NCI-H128 (cell line): ENCODE results near the gene ARL13A.
"Not testable (repeated sequence)": the region's sequence is repeated elsewhere in the genome, so short reads cannot be mapped to it uniquely, and the experiment has no call there.

ENCODE experiments used
- DNase-seq: peaks from one replicate; lab custom pipeline; 2025; ENCODE audit not compliant: unreplicated experiment; lab: John Stamatoyannopoulos, UW

Gene ARL13A

DNA sequence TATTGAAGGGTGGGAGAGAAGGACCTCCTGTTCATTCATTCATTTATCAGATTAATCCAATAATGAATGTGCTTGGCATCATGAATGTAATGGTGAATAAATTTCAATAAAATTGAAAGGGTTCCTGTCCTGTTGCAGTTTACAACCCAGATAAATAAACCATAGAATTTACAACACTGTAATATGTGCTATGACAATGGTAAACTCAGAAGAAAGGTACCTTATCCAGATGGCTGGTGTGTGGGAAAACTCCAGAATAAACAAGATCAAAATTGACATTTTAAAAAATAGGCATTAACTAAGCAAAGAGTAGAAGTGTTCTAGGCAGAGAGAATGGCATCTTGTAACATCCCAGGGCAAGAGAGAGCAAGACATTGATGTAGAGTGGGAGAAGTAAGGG is 15.3 kb downstream of the ARL13A start:
- no peak for DNase-seq

DNA sequence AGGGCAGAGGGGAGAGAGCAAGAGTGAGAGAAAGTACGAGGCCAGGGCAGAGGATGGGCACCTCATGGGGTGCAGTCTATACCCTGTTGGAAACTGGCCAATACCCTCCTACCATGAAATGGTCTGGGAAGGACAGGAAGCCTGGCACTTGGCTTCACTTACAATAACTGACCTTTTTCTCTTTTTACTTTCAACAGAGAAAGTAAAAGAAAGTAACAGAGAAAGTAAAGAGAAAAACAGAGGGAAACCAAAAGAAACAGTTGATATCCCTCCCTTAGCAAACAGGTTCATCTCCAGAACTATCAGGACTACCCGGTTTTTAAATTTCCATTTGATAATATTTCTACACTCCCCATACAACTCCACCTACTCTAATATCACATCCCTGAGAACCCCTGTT is 20.6 kb downstream of the ARL13A start:
- no peak for DNase-seq

DNA sequence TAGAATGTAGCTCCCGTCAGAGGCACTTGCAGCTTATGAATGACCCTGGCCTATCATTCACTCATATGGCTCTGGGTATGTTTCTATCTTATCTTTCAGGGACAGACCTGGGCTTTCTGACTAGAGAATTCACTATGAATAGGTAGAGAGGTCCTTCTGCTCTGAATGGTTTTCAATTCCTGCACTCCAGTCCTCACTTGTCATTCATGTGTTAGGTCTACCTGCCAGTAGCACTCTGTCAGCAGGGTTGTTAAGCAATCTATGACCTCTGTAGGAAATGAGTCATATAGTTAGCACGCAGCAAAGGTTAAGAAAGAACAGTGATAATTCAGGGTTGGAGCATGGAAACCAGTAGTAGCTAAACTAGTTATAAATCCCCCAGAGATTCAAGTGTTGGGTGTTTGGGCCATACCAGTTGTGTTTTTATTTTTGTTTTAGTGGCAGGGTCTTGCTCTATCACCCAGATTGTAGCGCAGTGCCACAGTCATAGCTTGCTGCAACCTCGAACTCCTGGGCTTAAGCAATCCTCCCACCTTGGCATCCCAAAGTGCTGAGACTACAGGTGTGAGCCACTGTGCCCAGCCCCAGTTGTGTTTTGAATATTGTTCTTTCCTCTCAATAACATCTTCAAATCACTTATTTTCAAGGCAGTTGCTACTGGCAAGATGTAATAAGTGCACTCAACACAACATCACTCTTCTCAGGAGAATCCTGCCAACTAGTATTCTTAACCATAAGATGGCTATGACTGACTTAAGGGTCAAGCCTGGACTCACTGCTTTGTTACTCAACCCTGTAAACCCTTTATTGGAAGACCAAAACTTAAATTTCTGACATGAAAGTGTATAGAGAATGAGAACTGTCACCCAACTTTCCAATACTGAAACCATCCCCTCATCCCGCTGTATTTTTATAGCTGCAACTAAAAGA is 25.1 kb downstream of the ARL13A start:
- no peak for DNase-seq

DNA sequence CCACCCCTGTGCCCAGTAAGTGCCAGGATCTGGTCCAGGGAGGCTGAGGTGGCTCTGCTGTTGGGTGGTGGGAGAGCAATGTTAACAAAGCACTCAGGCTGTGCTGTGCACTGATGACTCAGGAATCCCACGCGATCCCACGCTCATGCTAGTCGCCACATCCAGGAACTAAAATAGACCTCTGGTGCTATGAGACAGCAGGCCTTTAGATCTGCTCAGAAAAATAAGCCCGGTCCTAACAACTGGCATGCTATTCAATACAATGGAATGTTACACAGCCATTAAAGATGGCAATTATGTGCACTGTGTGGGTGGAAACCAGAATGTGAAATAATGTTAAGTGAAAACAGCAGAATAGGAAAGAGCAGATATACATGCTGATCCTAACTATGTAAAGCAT is 26.0 kb downstream of the ARL13A start:
- no peak for DNase-seq

DNA sequence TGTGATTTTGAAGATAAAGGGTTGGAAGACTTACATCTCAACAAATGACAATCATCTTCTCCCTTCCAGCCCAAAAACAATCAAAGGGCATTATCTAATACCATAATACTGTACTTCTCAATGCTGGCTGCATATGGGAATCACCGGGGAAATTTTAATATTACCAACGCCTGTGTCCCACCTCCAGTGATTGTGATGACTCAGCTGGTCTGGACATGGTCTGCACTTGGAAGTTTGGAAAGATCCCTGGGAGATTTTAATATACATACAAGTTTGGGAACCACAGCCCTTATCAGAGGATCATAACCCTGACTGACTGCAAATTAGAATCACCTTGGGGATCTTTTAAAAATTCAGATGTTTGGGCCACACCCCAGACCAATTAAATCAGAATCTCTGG is 29.9 kb downstream of the ARL13A start:
- DNase-seq: no peak

DNA sequence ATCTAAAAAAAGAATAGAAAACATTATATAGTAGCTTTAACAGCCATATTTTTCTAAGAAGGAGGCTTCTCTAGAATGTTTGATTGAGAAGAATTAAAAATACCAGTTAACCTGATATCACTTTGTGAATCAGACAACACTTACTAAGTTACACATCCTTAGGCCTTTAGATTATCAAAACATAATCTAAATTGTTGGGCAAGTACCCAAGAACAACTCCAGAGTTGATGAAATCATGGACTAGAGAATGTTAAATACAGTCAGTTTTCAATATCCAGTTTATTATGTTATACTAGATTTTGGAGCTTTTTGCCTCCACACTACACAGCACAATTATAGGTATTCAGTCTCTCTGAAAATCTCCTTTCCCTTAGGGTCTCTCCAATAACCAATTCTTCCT is 39.6 kb downstream of the ARL13A start:
- no peak for DNase-seq

DNA sequence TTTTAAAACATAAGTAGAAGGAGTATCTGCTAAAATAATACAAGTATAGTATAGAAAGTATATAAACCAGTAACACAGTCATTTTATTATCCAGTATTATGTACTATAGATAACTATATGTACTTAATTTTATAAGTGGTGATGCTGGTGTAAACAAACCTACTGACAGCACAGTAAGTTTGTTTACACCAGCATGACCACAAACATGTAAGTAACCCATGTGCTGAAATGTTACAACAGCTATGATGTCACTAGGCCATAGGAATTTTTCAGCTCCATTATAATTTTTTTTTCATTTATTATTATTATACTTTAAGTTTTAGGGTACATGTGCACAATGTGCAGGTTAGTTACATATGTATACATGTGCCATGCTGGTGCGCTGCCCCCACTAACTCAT is 42.5 kb downstream of the ARL13A start:
- not testable (repeated sequence) for DNase-seq

DNA sequence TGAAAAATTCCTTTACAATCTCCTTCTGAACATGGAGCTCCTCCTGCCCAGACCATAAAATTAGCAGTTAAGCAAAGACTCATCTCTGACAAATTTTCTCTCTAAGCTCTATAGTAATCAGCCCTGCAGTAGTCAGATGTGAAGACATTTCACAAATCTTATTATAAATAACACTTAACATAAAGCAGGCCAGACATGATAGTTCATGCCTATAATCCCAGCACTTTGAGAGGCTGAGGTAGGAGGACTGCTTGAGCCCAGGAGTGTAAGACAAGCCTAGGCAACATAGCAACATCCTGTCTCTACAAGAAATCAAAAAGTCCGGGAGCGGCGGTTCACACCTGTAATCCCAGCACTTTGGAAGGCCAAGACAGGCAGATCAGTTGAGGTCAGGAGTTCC is 52.5 kb downstream of the ARL13A start:
- no peak for DNase-seq

DNA sequence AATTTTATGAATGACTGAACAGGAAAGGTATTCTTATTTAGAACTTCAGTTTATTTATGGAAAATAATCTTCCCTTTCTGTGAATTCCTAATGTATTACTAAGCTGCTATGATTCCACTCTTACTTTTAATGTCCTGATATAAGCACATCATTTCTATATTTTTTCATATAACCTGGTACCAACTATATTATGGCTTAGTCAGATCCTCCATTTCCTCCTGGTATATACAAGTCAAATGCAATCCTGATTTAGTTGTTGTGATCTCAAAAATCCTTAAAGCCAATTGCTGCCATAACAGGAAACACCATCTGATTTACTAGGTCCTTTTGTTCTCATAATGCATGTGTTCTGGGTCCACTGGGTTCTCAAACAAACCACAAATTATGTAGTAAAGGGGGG is 55.6 kb downstream of the ARL13A start:
- DNase-seq: no peak

DNA sequence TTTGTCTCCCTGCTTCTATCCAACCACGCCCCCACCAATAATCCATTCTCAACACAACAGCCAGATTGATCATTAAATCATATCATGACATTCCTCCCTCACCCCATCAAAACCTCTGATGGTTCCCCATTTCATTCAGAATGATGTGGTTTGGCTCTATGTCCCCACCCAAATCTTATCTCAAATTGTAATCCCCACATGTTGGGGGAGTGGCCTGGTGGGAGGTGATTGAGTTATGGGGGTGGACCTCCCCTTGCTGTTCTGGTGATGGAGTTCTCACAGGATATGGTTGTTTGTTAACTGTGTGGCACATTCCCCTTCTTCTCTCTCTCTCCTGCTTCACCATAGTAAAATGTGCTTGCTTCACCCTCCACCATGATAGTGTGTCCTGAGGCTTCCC is 59.1 kb downstream of the ARL13A start:
- no peak for DNase-seq

DNA sequence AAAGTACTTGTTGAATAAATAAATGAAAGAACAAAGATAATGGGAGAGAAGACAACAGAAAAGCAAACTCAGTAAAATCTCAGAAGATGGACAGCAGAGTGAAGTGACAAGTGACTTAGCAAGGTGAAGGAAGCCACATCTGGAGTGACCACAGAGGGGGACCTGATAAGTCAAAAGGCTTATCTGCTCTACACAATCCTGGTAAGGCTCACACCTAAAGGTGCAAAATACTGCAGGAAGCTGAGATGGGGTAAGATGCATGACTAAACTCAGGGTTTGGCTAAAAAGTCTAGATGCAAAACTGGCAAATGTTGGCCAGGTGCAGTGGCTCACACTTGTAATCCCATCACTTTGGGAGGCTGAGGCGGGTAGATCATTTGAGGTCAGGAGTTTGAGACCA is 60.2 kb downstream of the ARL13A start:
- DNase-seq: no peak

DNA sequence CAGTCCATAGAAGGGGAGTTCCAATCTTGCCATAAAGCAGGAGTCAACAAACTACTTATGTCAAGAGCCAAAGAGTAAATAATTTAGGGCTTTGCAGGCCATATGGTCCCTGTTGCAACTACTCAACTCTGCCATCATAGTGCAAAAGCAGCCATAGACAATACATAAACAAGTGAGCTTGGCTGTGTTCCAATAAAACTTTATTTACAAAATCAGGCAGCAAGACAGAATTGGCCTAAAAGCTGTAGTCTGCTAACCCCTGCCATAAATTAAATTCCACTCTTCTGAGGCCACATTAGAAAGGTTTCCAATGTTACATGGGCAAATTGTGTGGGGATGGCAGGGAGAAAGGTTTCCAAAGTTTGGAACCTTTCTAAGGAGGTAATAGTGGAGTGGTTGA is 67.7 kb downstream of the ARL13A start:
- no peak for DNase-seq

DNA sequence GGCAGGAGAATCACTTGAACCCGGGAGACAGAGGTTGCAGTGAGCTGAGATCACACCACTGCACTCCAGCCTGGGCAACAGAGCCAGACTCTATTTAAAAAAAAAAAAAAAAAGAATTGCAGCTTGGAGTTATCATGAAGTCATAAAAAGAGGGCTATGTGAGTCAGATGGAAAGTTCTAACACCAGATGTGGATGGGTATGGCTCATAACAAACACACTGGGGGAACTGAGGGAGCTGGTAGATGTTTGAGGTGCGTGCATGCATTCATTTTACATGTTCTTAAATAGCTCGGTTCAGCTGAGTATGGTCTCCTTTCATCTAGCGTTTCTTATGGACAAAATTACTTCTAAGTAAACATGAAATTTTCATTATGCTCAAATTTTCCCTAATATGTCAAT is 70.7 kb downstream of the ARL13A start:
- DNase-seq: no peak
